B cell (primary cell): ENCODE results near the gene ACSF2.

Experiments
- EZH2 ChIP-seq: IDR thresholded peaks from 2 replicates; pipeline ENCODE4 v1.6.1; 2012; ENCODE audit warnings: borderline replicate concordance, low read depth, mild to moderate bottlenecking, moderate library complexity, low read length; ENCODE audit not compliant: insufficient read depth, poor library complexity, severe bottlenecking
- TF ChIP-seq, protein P1 (sequence below): fragments of 200-600 bp; IDR thresholded peaks from one replicate; pipeline ENCODE4 v1.8.0; 2022; ENCODE audit warnings: antibody characterized with exemption, mild to moderate bottlenecking

DNA sequence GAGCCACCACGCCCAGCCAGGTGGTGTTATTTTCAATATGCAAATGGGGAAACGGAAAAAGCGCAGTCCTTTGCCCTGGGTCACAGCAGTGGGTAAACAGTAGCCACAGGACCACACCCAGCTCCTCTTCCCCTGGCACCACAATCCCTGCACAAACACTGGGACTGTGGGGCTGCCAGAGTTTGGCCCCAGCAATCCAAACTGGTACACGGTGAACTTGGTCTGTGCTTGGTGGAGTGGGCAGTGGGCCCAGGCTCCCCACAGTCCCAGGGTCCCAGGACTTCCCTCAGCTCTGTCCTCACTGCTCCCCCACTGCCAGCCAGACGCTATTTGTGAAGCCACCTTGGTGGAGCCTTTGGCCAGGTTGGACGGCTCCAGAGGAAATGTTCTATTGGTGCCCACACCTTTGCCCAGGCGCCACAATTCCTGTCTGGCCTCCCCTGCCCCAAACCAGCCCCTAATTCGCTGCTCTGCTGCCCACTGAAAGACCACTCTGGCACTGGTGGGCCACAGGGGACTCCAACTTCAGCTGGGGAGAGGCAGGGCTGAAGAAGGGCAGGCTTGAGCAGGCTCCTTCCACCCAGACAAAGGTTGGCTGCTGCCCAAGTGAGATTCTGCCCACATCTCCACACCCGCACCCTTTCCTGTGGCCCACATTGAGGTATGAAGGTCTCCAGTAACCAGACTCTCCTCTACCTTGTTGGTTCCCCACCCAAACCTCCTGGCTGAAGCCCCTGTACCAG lies 40.5 kb downstream of the ACSF2 start:
- TF ChIP-seq EZH2: no peak
- TF ChIP-seq, protein P1, sequence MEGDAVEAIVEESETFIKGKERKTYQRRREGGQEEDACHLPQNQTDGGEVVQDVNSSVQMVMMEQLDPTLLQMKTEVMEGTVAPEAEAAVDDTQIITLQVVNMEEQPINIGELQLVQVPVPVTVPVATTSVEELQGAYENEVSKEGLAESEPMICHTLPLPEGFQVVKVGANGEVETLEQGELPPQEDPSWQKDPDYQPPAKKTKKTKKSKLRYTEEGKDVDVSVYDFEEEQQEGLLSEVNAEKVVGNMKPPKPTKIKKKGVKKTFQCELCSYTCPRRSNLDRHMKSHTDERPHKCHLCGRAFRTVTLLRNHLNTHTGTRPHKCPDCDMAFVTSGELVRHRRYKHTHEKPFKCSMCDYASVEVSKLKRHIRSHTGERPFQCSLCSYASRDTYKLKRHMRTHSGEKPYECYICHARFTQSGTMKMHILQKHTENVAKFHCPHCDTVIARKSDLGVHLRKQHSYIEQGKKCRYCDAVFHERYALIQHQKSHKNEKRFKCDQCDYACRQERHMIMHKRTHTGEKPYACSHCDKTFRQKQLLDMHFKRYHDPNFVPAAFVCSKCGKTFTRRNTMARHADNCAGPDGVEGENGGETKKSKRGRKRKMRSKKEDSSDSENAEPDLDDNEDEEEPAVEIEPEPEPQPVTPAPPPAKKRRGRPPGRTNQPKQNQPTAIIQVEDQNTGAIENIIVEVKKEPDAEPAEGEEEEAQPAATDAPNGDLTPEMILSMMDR: no peak
